ENCODE data around the gene TLE5.
A peak's percentile ranks its signal among the peaks of the same experiment; 100 is the strongest.
"Not testable (repeated sequence)": the region's sequence is repeated elsewhere in the genome, so short reads cannot be mapped to it uniquely, and the experiment has no call there.

Gene TLE5

DNA sequence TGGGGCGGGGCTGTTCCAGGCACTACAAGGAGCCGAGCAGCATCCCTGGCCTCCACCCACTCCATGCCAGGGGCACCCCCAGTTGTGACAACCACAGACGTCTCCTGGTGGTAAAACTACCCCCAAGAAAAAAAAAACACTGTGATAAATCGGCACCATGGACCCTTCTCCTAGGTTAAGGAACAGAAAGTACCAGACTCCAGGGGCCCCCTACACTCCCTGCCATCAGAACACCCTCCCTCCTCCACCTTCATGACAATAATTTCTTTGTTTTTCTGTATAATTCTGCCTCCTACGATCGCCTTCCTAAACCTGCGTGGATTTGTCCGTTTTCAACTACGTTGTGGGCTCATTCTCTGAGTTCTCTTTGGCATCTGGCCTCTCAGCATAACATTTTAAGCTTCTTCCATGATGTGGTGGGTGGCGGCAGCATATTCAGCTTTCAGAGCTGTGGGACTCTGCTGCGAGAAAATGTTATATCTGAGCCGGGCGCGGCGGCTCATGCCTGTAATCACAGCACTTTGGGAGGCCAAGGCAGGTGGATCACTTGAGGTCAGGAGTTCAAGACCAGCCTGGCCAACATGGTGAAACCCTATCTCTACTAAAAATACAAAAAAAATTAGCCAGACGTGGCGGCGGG lies 41.9 kb downstream of the TLE5 start:
- Mint-ChIP-seq H3K36me3 (no peaks in the 10 kb centered on the region), H3K9me3 (no peaks in the 10 kb centered on the region), H3K27ac (no peak overlapping the region), H3K4me1 (peaks cover 10 to 13% of the 10 kb centered on the region in 2 donors), H3K27me3 (peaks cover 27 to 36% of the 10 kb centered on the region in 2 donors), H3K4me3 (no peak overlapping the region)
- ATAC-seq (replicated peaks) (no peak), DNase-seq (no peak)

DNA sequence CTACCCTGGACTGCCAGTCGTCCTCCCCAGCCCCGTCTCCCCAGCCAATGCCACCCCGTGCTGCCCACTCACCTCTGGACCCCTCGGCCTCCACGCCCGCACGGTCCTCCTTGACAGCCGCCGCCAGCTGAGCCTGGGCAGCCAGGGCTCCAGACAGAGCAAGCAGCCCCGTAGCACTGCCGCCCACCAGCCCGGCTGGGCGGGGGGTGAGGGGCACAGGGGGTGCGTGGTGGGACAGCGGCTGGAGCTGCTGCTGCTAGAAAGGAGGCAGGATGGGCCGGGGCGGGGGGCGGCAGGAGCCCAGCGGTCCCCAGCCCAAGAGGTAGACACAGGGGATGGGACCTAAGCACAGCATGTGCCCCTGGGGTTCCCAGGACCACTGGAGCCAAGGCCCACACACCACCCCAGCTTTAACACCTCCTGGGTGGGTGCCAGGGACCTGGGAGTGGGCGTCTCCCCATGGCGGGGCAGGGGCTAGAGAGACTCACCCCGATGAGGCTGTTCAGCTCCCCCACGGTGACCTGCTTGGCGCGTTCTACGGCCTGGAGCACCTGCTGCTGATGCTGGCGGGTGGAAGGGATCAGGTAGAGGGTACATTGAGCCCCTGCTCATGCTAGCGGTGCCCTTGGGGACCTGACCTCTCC lies 43.0 kb downstream of the TLE5 start:
- peaks cover 19 to 25% of the 10 kb centered on the region in 2 donors for H3K27me3 Mint-ChIP-seq
- no peak overlapping the region for H3K4me3 Mint-ChIP-seq
- peaks cover 0 to 2% of the 10 kb centered on the region in 2 donors for H3K36me3 Mint-ChIP-seq
- ATAC-seq (replicated peaks): no peak
- H3K9me3 Mint-ChIP-seq: no peaks in the 10 kb centered on the region
- no peak overlapping the region for H3K27ac Mint-ChIP-seq
- H3K4me1 Mint-ChIP-seq: peaks cover 0 to 2% of the 10 kb centered on the region in 2 donors
- no peak for DNase-seq

GRCh38 chr19:3017923-3018322 lies 44.4 kb downstream of the TLE5 start:
- ATAC-seq (replicated peaks) (no peak), DNase-seq (no peak)
- Mint-ChIP-seq H3K9me3 (no peaks in the 10 kb centered on the region), H3K4me1 (no peaks in the 10 kb centered on the region), H3K36me3 (peaks cover 0 to 2% of the 10 kb centered on the region in 2 donors), H3K27ac (peak overlapping the region; percentile 71), H3K27me3 (peaks cover 8 to 12% of the 10 kb centered on the region in 2 donors), H3K4me3 (no peak overlapping the region)

DNA sequence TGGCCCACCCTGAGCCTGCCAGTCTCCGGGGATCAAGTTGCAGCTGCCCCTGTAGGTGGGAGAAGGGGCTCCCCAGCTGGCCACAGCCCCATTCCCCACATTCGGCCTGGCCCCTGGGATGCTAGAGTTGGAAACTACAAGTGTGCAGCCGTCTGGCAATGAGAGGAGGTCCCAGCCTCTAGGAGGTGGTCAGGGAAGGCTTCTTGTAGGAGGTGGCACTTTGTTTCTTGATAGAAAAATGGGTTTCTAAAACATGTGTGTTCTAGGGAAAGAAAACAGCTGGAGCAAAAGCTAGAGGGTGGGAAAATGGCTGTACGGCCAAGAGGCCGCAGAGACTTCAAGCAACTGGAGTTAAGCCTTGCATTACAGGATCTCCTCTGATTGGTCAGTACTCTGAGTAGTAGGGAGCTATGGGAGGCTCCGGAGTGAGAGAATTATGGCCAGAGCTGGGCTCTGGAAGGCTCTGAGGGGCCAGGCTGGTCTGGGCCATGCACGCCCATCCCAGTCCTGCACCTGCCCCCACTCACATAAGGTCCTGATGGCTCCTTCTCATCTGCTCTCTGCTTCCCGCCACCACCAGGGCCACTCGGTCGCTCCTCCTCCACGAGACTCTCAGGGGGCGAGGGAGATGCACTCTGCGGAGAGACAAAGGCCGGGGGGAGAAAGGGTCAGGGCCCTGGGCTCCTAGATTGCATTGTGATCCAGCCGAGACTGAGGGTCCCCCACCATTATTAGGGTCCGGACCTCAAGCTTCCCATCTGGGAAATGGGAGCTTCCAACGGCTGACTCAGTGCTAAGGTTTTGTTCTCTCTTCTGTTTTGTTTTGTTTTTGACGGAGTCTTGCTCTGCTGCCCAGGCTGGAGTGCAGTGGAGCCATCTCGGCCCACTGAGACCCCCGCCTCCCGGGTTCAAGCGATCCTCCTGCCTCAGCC lies 46.9 kb downstream of the TLE5 start:
- Mint-ChIP-seq H3K36me3 (peaks cover 0 to 2% of the 10 kb centered on the region in 2 donors), H3K4me3 (no peak overlapping the region)
- ATAC-seq (replicated peaks): no peak

GRCh38 chr19:3014135-3014534 lies 48.2 kb downstream of the TLE5 start:
- H3K27ac Mint-ChIP-seq: no peak overlapping the region
- no peak for DNase-seq
- H3K27me3 Mint-ChIP-seq: peaks cover 0 to 4% of the 10 kb centered on the region in 2 donors
- H3K9me3 Mint-ChIP-seq: no peaks in the 10 kb centered on the region
- no peaks in the 10 kb centered on the region for H3K4me1 Mint-ChIP-seq
- no peak overlapping the region for H3K4me3 Mint-ChIP-seq
- no peak for ATAC-seq (replicated peaks)
- peaks cover 0 to 2% of the 10 kb centered on the region in 2 donors for H3K36me3 Mint-ChIP-seq

More for the DNA sequence above, 46.9 kb downstream of the TLE5 start:
- no peak for DNase-seq
- Mint-ChIP-seq H3K27ac (no peak overlapping the region), H3K9me3 (no peaks in the 10 kb centered on the region), H3K27me3 (peaks cover 2 to 5% of the 10 kb centered on the region in 2 donors), H3K4me1 (no peaks in the 10 kb centered on the region)

DNA sequence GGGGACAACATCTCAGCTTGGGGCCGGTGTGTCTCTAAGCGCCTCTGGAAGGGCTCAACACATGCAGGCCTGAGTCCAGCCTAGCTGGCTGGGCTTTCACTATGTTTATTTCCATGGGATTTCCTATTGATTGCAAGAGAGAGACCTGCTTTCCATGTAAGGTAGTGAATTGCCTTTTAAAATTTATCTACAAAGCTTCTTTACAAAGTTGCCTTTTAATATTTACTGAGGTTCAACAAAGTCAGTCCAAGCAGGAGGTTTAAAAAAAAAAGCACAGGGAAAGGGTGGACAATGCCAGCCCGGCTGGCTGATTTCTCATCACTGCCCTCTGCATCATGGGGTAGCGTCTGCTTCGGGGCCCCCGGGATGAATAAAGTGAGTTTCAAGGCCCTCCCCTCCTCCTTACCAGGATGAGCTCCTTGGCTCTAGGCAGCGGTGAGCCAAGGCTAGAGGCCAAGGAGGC lies 49.0 kb downstream of the TLE5 start:
- no peak for DNase-seq
- no peak overlapping the region for H3K27ac Mint-ChIP-seq
- H3K27me3 Mint-ChIP-seq: peaks cover 0 to 4% of the 10 kb centered on the region in 2 donors
- peaks cover 0 to 2% of the 10 kb centered on the region in 2 donors for H3K36me3 Mint-ChIP-seq
- no peak for ATAC-seq (replicated peaks)
- H3K9me3 Mint-ChIP-seq: no peaks in the 10 kb centered on the region
- H3K4me1 Mint-ChIP-seq: no peaks in the 10 kb centered on the region
- no peak overlapping the region for H3K4me3 Mint-ChIP-seq

DNA sequence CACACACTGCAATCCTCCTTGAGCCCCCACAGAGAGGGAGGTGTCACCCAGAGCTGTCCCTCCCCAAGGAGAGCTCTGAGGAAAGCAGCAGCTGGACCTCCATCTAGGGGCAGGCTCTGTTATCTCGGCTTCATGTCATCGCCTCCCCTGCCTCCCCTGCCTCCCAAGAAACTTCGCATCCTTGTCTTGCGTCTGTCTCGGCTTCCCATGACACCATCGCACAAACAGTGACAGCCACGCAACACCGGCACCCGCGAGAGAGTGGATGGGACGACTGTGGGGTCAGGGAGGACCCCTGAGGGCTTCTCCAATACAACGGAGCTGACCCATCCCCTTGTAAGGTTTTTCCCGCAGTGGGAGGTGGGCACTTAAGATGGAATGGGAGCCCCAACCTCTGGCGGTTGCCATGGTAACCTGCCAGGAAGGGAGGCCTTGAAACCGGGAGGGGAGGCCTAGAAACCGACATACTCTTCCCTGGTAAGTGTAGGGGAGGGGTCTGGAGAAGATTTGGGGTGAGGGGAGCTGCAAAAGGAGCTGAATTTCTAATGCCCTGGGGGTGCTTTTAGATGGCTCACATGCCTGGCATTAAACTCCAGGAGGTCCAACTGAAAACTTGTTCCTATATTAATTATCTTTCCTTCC lies 49.6 kb downstream of the TLE5 start:
- H3K27me3 Mint-ChIP-seq: peaks cover 0 to 4% of the 10 kb centered on the region in 2 donors
- DNase-seq: no peak
- no peak for ATAC-seq (replicated peaks)
- H3K36me3 Mint-ChIP-seq: peaks cover 0 to 2% of the 10 kb centered on the region in 2 donors
- no peak overlapping the region for H3K4me3 Mint-ChIP-seq
- no peaks in the 10 kb centered on the region for H3K4me1 Mint-ChIP-seq
- H3K27ac Mint-ChIP-seq: no peak overlapping the region
- H3K9me3 Mint-ChIP-seq: no peaks in the 10 kb centered on the region

DNA sequence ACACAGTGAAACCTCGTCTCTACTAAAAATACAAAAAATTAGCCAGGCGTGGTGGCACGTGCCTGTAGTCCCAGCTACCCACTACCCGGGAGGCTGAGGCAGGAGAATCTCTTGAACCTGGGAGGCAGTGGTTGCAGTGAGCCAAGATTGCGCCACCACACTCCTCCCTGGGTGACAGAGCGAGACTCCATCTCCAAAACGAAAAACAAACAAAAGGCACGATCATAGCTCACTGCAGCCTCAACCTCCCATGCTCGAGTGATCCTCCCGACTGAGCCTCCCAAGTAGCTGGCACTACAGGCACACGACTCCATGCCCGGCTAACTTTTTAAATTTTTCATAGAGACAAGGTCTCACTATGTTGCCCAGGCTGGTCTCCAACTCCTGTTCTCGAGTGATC lies 50.2 kb downstream of the TLE5 start:
- not testable (repeated sequence) for H3K4me3 Mint-ChIP-seq; H3K36me3 Mint-ChIP-seq; H3K4me1 Mint-ChIP-seq; H3K9me3 Mint-ChIP-seq; DNase-seq; H3K27me3 Mint-ChIP-seq; ATAC-seq (replicated peaks); H3K27ac Mint-ChIP-seq

GRCh38 chr19:3010871-3011270 lies 51.4 kb downstream of the TLE5 start:
- Mint-ChIP-seq H3K27ac (no peak overlapping the region), H3K4me1 (no peaks in the 10 kb centered on the region), H3K9me3 (peaks cover 0 to 1% of the 10 kb centered on the region in 2 donors), H3K4me3 (no peak overlapping the region), H3K36me3 (peaks cover 0 to 2% of the 10 kb centered on the region in 2 donors), H3K27me3 (peaks cover 0 to 4% of the 10 kb centered on the region in 2 donors)
- DNase-seq (no peak), ATAC-seq (replicated peaks) (no peak)

DNA sequence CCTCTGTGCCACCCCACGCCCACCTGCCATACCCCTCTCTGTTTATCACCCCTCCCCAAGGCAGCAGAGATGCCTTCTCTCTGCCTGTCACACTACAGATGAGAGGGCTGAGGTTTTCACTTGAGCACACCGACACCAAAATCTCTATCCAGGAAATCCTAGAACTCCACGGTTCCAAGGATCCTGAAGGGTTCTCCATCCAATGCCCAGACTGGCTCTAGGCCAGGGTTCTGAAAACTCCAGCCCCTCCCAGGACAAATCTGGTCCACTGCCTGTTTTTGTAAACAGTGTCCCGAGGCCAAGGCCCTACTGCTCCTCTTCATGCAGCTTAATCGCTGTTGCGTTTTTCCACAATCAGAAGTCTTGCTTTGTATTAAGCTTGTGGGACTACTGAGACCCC lies 53.3 kb downstream of the TLE5 start:
- peaks cover 0 to 1% of the 10 kb centered on the region in 2 donors for H3K9me3 Mint-ChIP-seq
- ATAC-seq (replicated peaks) (no peak), DNase-seq (no peak)
- no peaks in the 10 kb centered on the region for H3K36me3 Mint-ChIP-seq
- no peak overlapping the region for H3K4me3 Mint-ChIP-seq
- no peaks in the 10 kb centered on the region for H3K4me1 Mint-ChIP-seq
- H3K27ac Mint-ChIP-seq: no peak overlapping the region
- H3K27me3 Mint-ChIP-seq: no peaks in the 10 kb centered on the region

DNA sequence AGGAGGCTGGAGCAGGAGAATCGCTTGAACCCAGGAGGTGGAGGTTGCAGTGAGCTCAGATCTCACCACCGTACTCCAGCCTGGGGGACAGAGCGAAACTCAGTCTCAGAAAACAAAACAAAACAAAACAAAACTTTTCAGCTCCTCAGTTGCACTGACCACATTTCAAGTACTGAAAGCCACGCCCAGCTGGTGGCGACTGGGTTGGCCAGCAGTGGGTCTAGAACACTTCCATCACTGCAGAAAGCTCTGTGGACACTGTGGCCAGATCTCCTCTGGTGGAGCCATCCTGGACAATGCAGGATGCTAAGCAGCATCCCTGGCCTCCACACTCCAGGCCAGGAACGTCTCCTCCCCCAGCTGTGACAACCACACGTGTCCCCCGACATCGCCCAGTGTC lies 54.3 kb downstream of the TLE5 start:
- DNase-seq: no peak
- no peak for ATAC-seq (replicated peaks)
- no peak overlapping the region for H3K27ac Mint-ChIP-seq
- no peaks in the 10 kb centered on the region for H3K27me3 Mint-ChIP-seq
- no peak overlapping the region for H3K4me3 Mint-ChIP-seq
- peaks cover 0 to 1% of the 10 kb centered on the region in 2 donors for H3K9me3 Mint-ChIP-seq
- no peaks in the 10 kb centered on the region for H3K36me3 Mint-ChIP-seq
- no peaks in the 10 kb centered on the region for H3K4me1 Mint-ChIP-seq

GRCh38 chr19:3006075-3006767 lies 56.1 kb downstream of the TLE5 start:
- peak; percentile 33 to 42 for ATAC-seq (replicated peaks)
- H3K4me3 Mint-ChIP-seq: no peak overlapping the region
- no peaks in the 10 kb centered on the region for H3K36me3 Mint-ChIP-seq
- no peaks in the 10 kb centered on the region for H3K4me1 Mint-ChIP-seq
- H3K27me3 Mint-ChIP-seq: no peaks in the 10 kb centered on the region
- peaks cover 0 to 1% of the 10 kb centered on the region in 2 donors for H3K9me3 Mint-ChIP-seq
- no peak for DNase-seq
- no peak overlapping the region for H3K27ac Mint-ChIP-seq

DNA sequence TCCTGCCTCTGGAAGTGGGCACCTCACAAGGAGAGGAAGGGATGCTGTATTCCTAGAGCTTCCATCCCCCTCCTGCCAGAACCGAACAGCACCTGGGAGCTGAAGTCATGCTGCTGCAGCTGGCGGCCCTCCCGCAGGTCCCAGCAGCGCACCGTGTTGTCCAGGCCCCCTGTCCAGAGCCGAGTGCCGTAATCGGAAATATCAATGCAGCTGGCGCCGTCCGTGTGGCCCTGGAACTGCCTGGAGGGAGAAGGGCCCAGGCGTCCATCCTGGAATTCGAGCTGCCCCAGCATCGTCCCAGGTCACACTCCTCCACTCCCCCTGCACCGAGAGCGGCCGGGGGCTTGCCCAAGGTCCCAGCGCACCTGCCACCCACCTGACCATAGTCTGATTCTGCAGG lies 57.0 kb downstream of the TLE5 start:
- H3K27ac Mint-ChIP-seq: no peak overlapping the region
- no peak for ATAC-seq (replicated peaks)
- no peak for DNase-seq
- no peaks in the 10 kb centered on the region for H3K27me3 Mint-ChIP-seq
- no peaks in the 10 kb centered on the region for H3K4me1 Mint-ChIP-seq
- no peaks in the 10 kb centered on the region for H3K36me3 Mint-ChIP-seq
- peaks cover 0 to 1% of the 10 kb centered on the region in 2 donors for H3K9me3 Mint-ChIP-seq
- no peak overlapping the region for H3K4me3 Mint-ChIP-seq

Measured in stimulated activated naive B cell treated with anti-CD40 and anti-IgM and Interleukin-4, amounts not matched to agents 10 μg/mL and 1 μg/mL and 100 μg/mL, for 72 hours (primary cell).